ENCODE measurements around the gene DCHS2.

DCHS2 gene, protein sequence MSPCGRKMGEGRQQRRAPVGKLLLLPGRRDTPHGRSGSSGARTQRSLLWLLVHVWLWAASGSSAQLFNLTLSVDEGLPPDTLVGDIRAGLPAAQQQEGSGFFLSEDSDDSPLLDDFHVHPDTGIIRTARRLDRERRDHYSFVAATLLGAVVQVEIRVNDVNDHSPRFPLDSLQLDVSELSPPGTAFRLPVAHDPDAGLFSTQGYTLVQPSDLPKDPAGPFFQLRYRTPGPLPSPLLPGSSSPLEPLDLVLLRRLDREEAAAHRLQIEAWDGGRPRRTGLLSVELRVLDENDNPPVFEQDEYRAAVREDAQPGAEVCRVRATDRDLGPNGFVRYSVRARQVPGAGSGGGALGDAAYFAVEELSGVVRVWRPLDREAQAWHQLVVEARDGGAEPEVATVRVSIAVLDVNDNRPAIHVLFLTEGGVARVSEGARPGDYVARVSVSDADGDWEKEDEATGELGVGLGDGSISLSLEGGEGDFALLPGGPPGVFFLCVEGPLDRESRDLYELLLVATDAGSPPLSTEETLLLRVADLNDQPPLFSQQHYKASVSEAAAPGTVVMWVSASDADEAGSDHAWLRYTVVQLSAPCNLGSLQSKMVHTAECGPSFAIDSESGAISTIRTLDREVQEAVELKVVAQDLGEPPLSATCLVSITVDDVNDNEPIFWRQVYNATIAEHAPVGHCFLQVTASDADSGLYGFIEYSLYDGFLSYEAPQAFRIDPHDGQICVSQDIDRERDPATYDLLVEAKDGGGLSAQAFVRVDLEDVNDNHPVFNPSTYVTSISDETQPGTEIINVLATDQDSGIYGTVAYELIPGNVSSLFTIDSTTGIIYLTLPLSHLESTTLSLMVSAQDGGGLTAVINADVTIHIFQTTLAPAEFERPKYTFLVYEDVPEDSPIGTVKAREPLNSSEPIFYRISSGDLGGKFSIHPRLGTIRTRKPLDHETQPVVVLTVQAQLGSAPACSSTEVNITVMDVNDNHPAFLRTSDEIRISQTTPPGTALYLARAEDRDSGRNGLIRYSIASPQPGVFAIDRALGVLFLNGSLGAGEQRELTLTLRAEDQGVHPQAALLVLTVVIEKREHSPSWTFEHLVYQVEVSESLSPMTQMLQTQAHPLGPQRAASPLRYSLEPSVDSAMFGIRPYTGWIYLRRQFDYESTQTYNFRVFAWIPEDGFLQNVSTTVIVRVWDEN (N-terminal part only)

DNA sequence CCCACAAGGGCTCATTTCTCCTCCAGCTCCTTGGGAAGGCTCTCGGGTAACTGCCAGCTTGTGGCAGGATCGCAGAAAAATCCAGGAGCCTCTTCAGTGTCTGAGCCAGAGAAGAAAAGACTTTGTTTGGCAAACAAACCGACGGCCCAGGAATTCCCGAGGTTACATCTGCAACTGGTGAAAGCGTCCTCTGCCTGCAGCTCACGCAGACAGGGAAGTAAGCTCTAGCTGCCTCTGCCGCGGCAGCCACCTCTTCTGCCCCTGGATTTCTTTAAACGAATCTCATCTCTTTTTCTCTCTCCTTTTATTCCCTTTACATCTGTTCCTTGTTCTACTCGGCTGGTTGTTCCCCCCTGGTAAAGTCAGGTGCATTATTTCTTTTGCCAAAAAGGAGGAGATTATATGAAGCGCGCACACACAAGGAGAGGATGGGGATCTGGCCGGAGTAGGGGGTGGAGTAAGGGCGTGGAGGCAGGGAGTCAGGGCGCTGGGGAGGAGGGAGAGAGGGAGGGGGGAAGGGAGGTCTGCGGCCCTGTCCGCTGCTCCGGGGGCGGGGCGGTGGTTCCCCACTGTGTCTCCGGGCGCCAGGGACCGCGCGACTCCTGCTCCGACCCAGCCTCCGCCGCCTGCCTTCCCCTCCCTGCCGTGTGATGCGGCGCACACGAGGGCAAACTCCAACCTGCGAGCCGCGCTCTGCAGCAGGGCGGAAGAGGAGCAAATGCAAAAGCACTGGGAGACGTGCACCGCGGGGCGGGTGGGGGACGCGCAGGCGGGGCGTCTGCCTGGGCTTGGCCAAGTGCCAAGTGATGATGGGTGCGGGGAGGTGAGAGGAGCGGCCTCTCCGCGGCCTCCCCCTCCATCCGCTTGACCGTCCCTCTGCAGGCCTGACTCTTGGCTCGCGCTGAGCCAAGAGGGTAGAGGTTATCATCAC lies at the start of gene DCHS2:
DCHS2 (minus strand) TSS at position 459 of the 931 bp plus-strand sequence; CDS start at position 15, 444 bp downstream.
- in situ Hi-C loops (cut with MboI; ENCODE audit: low sequenced_read_pairs), result no loop called here

DNA sequence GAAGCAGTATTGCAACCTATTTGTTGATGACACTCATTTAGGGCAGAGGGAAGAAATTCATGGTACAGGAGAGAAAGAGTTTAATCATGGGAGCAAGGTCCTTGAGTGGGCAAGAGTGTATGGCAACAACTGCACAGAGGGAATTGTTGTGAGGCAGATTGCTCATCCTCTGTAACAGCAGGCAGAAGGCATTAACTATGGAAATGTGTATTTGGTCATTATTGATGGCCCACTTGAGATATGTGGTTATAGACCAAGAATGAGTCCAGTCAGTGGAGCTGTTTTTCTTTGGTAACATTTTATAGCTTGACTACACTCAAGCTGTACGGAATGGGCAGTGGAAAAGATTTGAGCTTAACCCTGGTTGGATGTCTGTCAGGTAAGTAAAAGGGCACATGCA lies 42.7 kb upstream of the DCHS2 start:
- in situ Hi-C loops (cut with MboI; ENCODE audit: low sequenced_read_pairs), result no loop called here

DNA sequence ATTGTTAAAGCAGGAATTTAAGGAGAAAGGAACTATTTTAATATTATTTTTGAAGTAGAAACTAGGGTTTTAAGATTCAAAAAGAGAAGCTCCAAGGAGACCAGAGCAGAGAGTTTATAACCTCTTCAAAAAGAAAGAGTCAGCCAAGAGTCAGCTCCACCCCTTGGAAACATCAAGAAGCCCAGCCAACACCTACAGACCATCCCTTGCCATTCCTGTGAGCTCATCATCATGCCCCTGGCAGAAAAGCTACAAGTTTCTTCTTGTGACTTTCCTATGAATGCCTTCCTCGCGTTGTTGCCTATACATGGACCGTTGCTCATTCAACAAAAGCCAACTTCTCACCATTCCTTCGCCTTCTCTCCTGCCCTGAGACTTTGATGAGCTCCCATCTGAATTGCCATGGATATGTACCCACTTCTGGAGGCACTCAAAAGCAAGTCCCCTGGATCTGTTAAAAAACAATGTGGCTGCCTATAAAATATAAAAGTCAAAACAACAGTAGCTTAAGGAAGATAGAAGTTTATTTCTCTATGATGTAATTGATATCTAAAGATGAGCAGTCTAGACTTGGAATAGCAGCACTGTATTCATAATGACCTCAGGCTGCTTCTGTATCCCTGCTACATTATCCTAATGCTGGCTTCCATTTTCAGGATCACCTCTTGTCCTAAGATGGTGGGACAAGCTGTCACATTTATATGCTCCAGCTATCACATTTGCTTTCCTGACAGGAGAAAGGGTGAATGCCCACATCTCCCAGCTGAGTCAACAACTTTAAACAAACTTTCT lies 38.3 kb upstream of the DCHS2 start:
- in situ Hi-C loops (cut with MboI; ENCODE audit: low sequenced_read_pairs), result no loop called here

DNA sequence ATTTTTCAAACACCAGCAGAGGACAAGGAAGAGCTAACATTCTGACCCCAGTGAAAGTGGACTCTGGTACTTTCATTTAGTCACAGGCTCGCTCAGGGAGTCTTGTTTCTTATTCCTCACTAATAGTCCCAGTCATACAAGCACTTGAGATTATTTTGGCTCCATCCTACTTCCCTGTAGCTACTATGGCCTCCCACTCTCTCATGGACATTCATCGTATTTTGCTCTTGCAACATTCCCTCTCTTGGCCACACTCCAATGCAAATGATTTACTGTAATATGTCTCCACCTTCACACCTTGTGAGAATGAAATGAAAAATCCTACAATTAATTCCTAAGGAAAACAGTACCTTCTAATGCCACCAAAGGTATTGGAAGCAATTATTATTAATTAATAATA lies 37.3 kb upstream of the DCHS2 start:
- in situ Hi-C loops (cut with MboI; ENCODE audit: low sequenced_read_pairs), result no loop called here

DNA sequence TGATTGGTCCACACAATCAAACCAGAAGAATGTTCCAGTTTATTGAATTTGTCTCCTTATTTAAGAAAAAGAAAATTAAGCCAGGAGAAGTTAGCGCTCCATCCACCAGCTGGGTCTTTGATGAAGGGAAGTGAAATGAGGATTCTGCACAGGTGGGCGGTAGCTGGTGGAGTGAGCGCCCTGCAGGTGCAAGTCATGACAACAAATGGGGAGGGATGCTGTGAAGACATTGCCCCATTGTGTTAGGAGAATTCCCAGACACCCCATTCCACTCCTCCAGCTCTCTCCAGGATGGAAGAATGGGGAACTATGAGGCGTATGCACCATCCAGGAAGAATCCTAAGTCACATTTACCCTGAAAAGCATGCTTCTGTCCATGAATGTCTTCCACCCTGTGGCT lies 35.7 kb upstream of the DCHS2 start:
- in situ Hi-C loops (cut with MboI; ENCODE audit: low sequenced_read_pairs), result no loop called here

DNA sequence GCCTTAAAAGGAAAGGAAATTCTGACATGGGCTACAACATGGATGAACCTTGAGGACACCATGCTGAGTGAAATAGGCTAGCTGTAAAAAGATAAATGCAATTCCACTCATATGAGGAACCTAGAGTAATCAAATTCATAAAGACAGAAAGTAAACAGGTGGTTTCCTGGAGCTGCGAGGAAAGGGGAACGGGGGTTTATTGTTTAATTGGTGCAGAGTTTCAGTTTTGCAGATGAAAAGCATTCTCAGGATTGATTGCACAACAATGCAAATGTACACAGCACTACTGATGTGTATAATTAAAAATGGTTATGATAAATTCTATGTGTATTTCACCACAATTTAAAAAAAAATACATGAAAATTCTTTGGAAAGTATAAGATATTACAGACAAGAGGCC lies 34.6 kb upstream of the DCHS2 start:
- in situ Hi-C loops (cut with MboI; ENCODE audit: low sequenced_read_pairs), result no loop called here

DNA sequence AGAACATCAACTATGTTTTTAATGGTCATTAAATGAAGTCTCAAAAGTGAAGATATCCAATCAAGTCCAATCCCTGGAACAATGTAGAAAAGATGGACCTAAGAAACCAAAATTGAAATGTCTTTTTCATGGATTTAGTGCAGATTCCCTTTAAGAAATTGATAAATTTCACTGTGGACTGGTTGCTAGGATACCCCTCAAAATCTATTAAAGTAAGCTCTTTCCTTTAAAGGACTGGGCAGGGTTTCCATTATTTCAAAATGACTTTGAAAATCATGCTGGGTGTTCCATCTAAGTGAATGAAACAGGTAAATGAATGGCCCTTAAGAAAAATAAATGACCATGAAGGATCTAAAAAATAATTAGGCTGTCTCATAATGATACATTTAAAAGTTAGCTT lies 30.0 kb upstream of the DCHS2 start:
- in situ Hi-C loops (cut with MboI; ENCODE audit: low sequenced_read_pairs), result no loop called here

DNA sequence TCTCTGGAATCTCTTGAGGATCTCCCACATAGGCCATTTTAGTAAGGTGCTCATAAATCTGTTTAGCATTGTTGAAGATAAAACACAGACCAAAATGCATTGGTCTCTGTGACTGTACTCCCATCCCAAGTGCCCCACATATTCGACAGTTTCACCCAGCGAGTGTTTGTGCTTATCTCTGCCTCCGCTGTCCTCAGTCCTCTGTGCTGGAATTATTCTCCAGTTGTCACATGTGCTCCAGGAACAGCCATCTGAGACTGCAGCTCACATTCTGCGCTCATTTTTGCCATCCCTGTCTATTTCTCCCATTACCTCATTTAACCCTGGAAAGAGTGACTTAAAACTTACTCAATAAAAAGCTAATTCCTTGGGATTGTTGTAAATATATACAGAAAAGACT lies 27.6 kb upstream of the DCHS2 start:
- in situ Hi-C loops (cut with MboI; ENCODE audit: low sequenced_read_pairs), result no loop called here

DNA sequence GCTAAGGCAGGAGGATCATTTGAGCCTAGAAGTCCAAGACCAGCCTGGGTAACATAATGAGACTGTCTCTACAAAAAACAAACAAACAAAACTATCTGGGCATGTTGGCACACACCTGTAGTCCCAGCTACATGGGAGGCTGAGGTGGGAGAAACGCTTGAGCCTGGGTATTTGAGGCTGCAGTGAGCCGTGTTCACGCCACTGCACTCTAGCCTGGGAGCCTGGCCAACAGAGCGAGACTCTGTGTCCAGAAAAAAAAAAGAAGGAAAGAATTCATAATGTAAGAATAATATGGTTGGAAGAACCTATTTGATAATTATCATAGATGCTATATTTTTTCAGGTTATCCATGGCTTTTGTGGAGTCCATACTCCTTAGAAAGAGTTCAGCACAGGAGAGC lies 26.0 kb upstream of the DCHS2 start:
- in situ Hi-C loops (cut with MboI; ENCODE audit: low sequenced_read_pairs), result no loop called here

DNA sequence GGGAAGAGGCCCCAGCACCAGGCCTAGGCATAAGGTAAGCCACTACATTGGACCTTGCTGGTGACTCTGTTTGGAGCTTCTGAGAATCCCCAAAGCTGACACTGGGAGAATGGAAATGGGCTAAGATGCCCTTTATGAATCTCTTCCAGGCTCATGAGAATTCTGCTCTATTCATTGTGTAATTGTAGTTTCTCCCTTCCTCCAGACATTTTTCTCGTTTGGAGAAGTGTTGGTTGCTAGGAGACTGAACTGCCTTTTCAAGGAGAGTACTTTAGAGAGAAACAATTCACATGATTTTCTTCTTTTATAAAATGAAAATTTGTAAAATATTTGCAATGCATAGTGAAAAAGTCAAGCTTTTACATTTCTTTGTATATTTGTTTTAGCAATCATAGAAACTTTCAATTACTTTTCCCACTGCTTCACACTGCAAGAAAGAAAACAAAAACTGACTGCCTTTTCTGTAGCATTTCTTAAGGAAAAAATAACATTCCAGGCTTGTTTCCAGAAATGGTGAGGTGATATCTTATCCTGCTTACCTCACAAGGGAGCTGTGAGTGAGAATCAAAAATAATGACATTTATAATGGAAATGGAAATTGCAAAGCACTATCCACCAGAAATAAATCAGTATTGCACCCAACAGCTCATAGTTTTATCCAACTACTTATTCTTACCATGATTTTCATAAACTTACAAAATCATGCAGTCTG lies 24.9 kb upstream of the DCHS2 start:
- in situ Hi-C loops (cut with MboI; ENCODE audit: low sequenced_read_pairs), result no loop called here

DNA sequence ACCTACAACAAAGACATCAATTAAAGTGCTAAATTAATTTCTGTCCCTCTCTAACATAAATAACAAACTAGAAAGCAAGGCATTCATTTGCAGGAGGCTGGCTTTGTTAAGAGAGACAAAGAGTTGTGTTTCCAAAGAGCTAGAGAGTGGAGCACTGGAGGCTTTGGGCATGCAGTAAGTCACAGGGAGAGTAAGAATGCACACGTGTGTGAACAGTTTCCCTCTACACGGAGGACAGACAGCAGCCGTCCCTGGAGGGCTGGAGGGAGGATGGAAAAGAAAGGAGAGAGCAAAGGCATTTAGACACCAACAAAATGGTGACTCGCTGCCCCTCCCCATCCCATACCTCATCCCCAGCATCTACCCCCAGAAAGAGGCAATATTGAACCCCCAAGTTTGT lies 20.4 kb upstream of the DCHS2 start:
- in situ Hi-C loops (cut with MboI; ENCODE audit: low sequenced_read_pairs), result no loop called here

DNA sequence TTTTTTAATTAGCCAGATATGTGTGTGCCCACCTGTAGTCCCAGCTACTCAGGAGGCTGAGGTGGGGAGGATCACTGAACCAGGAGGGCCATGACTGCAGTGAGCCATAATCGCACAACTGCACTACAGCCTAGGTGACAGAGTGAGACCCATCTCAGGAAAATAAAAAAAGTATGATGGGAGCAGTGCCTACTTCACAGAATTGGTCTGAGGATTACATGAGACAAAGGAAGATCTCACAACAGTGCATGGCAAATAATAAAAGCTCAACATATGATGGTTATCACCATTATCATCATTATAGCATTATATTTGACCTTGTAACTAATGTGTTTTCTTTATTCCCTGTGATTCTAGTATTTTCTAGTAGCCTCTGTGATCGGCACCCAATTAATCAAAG lies 19.9 kb upstream of the DCHS2 start:
- in situ Hi-C loops (cut with MboI; ENCODE audit: low sequenced_read_pairs), result no loop called here

DNA sequence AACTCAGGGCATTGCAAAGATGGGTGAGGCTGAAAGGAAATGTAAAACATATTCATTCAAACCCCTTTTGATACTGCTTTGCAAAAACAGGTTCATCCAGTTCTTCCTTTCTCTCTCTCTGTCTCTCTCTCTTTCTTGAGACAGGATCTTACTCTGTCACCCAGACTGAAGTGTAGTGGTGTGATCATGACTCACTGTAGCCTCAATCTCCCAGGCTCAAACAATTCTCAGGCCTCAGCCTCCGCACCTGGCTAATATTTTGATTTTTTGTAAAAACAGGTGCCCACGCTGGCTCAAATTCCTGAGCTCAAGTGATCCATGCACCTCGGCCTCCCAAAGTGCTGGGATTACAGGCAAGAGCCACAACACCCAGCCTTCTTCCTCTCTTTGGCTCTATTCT lies 15.6 kb upstream of the DCHS2 start:
- in situ Hi-C loops (cut with MboI; ENCODE audit: low sequenced_read_pairs), result no loop called here

DNA sequence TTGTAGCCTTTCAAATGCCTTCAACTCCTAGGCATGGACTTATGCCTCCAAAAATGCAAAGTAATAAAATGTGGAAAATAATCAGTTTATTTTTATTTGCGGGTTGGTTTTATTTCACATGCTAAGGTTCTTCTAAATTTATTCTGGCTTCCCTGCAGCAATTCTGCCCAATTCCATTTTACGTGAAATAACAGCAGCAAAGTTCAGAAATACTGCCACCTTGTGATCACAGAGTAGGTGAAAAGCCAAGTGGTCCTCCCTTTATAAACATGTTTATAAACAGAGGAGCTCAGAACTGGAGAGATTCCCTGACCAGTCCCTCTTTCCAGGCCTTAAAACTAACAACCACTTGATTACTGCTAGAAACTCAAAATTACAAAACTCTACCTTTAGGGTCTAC lies 14.7 kb upstream of the DCHS2 start:
- in situ Hi-C loops (cut with MboI; ENCODE audit: low sequenced_read_pairs), result no loop called here

DNA sequence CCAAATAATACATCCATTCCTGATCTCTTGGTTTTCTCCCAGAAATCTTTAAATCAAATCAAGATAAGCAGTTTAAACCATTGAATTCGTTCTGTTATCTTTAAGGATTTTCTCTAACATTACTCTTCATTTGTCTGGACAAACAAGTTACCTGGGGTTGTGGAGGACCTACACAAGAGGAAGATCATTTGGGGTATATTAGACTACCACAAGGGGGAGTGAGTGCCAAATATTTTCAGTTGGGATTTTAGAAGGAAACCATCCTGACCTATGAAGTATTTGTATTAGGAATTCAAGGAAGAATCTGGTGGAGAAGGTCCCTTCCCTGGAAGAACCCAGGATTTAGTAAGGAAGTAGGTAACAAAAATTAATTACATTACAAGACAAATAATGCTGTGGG lies 12.0 kb upstream of the DCHS2 start:
- in situ Hi-C loops (cut with MboI; ENCODE audit: low sequenced_read_pairs), result no loop called here

DNA sequence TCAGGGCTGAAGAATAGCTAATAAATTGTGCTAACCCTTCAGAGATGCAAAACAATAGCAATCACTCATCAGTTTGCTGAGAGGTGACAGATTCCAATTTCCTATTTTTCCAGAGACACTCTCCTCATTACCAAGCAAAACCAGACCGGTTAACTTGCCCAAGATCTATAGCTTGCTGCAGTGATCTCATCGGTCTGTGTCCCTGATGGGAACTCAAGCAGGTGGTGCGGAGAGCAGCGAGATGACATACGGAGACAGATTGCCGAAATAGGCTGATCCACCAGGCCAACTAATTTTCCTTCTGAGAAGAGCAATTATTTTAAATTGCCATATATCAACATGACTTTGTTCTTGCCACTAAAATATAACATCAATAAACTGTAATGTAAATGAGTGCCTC lies 10.5 kb upstream of the DCHS2 start:
- in situ Hi-C loops (cut with MboI; ENCODE audit: low sequenced_read_pairs), result no loop called here

DNA sequence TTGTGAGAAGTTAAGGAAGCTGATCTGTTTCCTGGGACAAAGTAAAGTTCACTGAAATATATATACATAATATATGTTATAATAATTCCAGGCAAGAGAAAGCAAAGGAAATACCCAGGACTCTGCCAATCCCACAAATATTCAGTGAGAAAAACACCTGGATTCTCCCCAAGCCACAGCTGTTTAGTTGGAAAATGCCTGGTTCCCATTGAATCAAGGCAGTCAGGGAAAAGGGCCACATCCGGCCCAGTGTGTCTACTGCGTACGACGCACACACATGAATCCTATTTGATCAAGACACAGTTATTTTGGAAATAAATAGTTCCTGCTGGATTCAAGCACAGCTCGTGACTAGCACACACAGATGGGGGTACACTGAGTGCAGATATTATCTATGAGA lies 6.3 kb upstream of the DCHS2 start:
- in situ Hi-C loops (cut with MboI; ENCODE audit: low sequenced_read_pairs), result no loop called here

DNA sequence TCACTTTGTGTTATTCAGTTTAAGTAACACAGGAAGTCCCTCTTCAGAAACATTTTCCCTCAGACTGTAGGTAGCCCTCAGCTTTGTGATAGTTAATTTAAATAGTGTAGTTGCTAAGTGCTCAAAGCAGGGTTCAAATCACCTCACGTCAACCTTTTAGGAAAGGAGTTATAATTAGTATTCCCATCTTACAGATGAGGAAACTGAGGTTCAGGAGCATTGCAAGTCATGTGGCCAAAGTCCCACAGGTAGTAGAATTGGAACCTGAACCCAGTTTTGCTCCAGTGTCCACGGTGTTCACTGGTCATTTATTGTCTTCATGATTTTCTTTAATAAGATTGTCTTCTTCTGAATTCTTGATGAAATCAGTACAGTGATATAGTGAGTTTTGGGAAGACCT lies 4.3 kb upstream of the DCHS2 start:
- in situ Hi-C loops (cut with MboI; ENCODE audit: low sequenced_read_pairs), result no loop called here

DNA sequence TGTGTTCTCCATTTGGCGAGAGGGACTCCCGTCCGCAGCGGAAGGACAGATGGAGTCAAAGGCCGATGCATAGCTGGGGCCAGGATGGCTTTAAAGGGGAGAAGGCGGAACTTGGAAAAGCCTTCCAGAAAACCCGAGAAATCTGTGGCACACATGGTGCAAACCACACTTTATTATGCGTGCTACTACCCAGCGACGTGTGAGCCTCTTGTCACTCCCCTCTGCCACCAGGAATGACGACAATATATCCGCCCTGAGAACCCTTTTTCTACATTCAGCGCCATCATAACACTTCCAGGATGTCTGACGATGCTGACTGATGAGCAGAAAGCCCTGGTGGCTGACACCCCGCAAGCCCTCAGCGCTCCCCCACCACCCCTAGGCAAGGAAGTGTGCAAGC lies 689 bp upstream of the DCHS2 start:
- in situ Hi-C loops (cut with MboI; ENCODE audit: low sequenced_read_pairs), result no loop called here
